ENCODE measurements around the gene RPTOR.

The RPTOR gene

DNA sequence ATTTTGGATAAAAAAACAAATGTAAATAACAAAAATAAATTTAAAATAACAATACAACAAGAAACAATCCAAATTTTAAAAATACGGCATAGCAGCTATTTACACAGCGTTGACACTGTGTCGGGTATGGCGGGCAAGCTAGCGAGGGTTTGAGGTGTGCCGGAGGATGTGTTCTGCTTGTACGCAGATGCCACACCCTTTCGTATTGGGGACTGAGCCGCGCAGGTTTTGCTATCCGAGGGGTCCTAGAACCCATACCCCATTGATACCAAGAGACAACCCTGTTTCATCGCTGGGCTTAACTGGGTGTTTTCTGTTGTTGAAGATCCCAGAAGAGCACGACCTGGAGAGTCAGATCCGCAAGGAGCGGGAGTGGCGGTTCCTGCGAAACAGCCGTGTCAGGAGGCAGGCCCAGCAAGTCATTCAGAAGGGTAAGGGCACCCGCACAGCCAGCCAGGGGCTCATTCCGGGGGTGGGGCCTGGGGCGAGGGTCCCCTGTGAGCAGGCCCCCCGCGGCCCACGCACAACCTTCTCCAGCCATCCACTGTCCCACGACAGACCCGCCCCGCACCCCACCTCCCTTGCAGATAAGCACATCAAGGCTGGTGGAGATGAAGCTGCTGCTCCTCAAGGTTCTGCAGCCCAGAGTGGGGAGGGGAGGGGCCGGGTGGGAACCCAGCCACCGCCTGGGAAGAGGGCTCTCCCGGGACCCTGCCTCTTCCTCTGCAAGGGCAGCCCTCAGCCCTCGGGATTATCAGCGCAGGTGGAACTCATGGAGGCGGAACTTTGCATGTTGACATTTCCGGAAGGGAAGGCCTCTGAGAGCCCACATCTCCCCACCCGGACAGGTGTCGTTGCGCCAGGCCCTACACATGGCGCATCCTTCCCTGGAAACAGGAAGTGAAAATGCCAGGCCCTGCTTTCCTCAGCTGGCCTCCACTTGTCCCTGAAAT, 395.8 kb downstream of the RPTOR start:
- Histone ChIP-seq H3K4me1 (ENCODE audit: insufficient read depth, low read length) (peaks cover 23% of the 10 kb centered on the region), H3K27me3 (ENCODE audit: insufficient read depth, low read length, poor library complexity) (no peaks in the 10 kb centered on the region), H3K79me2 (ENCODE audit: insufficient read depth, low read length) (no peaks in the 10 kb centered on the region), H4K20me1 (ENCODE audit: insufficient read depth, low read length) (peaks cover 4% of the 10 kb centered on the region), H2AFZ (ENCODE audit: low read depth, low read length) (no peak overlapping the region), H3K4me3 (ENCODE audit: low read depth in 1 of 2, low read length in 2 of 2) (no peak overlapping the region), H3K27ac (ENCODE audit: low read length) (no peak overlapping the region), H3K9me3 (ENCODE audit: insufficient read depth, low read length, severe bottlenecking) (no peaks in the 10 kb centered on the region), H3K36me3 (ENCODE audit: insufficient read depth, low read length) (peaks cover 38% of the 10 kb centered on the region), H3K9ac (ENCODE audit: low read depth, low read length) (no peak overlapping the region), H3K4me2 (ENCODE audit: insufficient read depth, low read length) (no peak overlapping the region)
- no peak for TF ChIP-seq EZH2 (IDR thresholded peaks at IDR 0.05; ENCODE audit: borderline replicate concordance, low read depth, low read length, severe bottlenecking)
- TF ChIP-seq, protein P1, sequence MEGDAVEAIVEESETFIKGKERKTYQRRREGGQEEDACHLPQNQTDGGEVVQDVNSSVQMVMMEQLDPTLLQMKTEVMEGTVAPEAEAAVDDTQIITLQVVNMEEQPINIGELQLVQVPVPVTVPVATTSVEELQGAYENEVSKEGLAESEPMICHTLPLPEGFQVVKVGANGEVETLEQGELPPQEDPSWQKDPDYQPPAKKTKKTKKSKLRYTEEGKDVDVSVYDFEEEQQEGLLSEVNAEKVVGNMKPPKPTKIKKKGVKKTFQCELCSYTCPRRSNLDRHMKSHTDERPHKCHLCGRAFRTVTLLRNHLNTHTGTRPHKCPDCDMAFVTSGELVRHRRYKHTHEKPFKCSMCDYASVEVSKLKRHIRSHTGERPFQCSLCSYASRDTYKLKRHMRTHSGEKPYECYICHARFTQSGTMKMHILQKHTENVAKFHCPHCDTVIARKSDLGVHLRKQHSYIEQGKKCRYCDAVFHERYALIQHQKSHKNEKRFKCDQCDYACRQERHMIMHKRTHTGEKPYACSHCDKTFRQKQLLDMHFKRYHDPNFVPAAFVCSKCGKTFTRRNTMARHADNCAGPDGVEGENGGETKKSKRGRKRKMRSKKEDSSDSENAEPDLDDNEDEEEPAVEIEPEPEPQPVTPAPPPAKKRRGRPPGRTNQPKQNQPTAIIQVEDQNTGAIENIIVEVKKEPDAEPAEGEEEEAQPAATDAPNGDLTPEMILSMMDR (IDR thresholded peaks at IDR 0.05; ENCODE audit: borderline replicate concordance, extremely low read depth, low read length, poor library complexity, severe bottlenecking), result no peak
- DNase-seq (no peak), ATAC-seq (ENCODE audit: insufficient read depth, low read depth) (no peak)

DNA sequence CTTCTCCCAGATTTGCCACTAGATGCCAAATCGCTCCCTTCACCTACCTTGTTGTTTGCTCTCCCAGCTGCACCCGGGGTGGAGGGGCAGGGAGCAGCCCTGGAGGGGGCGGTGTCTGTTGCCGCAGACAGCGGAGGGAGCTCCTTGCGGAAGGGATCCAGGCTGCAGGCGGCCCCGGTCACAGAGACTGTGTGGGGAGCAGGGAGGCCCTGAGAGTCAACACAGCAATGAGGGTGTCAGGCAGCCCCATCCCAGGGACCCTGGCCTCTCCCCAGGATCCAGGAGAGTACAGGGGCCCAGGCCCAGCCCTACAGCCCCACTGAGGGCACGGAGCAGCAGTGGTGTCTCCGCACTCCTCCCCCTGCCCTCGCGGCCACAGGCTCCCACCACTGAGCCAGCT, 396.5 kb downstream of the RPTOR start:
- Histone ChIP-seq H3K4me3 (ENCODE audit: low read depth in 1 of 2, low read length in 2 of 2) (no peak overlapping the region), H2AFZ (ENCODE audit: low read depth, low read length) (no peak overlapping the region), H3K4me1 (ENCODE audit: insufficient read depth, low read length) (peaks cover 23% of the 10 kb centered on the region), H3K79me2 (ENCODE audit: insufficient read depth, low read length) (no peaks in the 10 kb centered on the region), H3K4me2 (ENCODE audit: insufficient read depth, low read length) (no peak overlapping the region), H3K9me3 (ENCODE audit: insufficient read depth, low read length, severe bottlenecking) (no peaks in the 10 kb centered on the region), H4K20me1 (ENCODE audit: insufficient read depth, low read length) (peaks cover 4% of the 10 kb centered on the region), H3K9ac (ENCODE audit: low read depth, low read length) (no peak overlapping the region), H3K36me3 (ENCODE audit: insufficient read depth, low read length) (peaks cover 45% of the 10 kb centered on the region), H3K27me3 (ENCODE audit: insufficient read depth, low read length, poor library complexity) (no peaks in the 10 kb centered on the region), H3K27ac (ENCODE audit: low read length) (no peak overlapping the region)
- ATAC-seq (ENCODE audit: insufficient read depth, low read depth), result no peak
- no peak for TF ChIP-seq EZH2 (IDR thresholded peaks at IDR 0.05; ENCODE audit: borderline replicate concordance, low read depth, low read length, severe bottlenecking)
- TF ChIP-seq, protein P1 (IDR thresholded peaks at IDR 0.05; ENCODE audit: borderline replicate concordance, extremely low read depth, low read length, poor library complexity, severe bottlenecking), result no peak
- no peak for DNase-seq

DNA sequence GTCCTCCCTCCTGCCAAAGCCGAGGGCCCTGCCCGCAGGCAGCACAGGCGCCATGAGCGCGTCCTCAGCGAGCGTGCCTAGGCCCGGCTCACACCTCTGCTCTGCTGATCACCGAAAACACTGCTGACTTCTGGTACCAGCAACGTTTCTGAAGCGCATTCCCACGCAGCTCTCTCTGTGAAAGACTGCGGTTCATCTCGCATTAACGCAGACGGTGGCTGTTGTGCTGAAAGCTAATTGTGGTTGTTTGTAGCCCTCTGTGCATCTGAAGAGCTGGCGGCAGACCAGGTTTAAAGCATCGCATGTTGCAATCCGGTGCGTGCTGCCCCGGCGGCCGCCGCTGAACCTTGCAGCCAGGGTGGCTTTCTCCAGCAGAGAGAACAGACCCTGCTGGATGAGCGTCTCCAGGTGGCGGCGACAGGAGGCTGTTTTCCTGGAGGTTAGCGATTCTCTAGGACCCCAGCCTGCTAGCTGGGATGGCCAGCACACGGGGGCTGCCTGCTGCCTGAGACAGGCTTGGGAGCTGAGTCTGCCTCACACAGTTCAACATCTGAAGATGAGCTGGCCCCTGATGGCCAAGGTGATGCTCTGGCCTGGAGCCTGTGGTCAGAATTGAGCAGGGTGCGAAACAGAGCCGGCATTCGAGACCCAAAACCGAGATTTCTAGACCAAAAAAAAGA, 397.2 kb downstream of the RPTOR start:
- no peak overlapping the region for H2AFZ ChIP-seq (ENCODE audit: low read depth, low read length)
- H3K36me3 ChIP-seq (ENCODE audit: insufficient read depth, low read length), result peaks cover 52% of the 10 kb centered on the region
- H3K4me3 ChIP-seq (ENCODE audit: low read depth in 1 of 2, low read length in 2 of 2), result no peak overlapping the region
- TF ChIP-seq EZH2 (IDR thresholded peaks at IDR 0.05; ENCODE audit: borderline replicate concordance, low read depth, low read length, severe bottlenecking), result no peak
- peaks cover 4% of the 10 kb centered on the region for H4K20me1 ChIP-seq (ENCODE audit: insufficient read depth, low read length)
- H3K79me2 ChIP-seq (ENCODE audit: insufficient read depth, low read length), result no peaks in the 10 kb centered on the region
- DNase-seq (no peak), ATAC-seq (ENCODE audit: insufficient read depth, low read depth) (no peak)
- no peak overlapping the region for H3K4me2 ChIP-seq (ENCODE audit: insufficient read depth, low read length)
- no peak overlapping the region for H3K27ac ChIP-seq (ENCODE audit: low read length)
- no peaks in the 10 kb centered on the region for H3K27me3 ChIP-seq (ENCODE audit: insufficient read depth, low read length, poor library complexity)
- H3K9me3 ChIP-seq (ENCODE audit: insufficient read depth, low read length, severe bottlenecking), result no peaks in the 10 kb centered on the region
- H3K4me1 ChIP-seq (ENCODE audit: insufficient read depth, low read length), result peaks cover 23% of the 10 kb centered on the region
- H3K9ac ChIP-seq (ENCODE audit: low read depth, low read length), result no peak overlapping the region
